CD4-positive, alpha-beta T cell treated with Interleukin-17A for 4 hours (primary cell): ENCODE measurements around the gene CYB5R2.
"Not testable (repeated sequence)": the region's sequence is repeated elsewhere in the genome, so short reads cannot be mapped to it uniquely, and the experiment has no call there.

ENCODE experiments used
- DNase-seq: peaks from one replicate; pipeline ENCODE4 v3.0.0-alpha.2; 2020; ENCODE audit warnings: mixed read lengths

The CYB5R2 gene

GRCh38 chr11:7668464-7668863, 4.8 kb downstream of the CYB5R2 start:
- no peak for DNase-seq

- DNase-seq: no peak
These were observed 5.8 kb downstream of the CYB5R2 start for GRCh38 chr11:7667460-7667859.

- DNase-seq: no peak
These were observed 6.9 kb downstream of the CYB5R2 start for GRCh38 chr11:7666292-7666866.

DNA sequence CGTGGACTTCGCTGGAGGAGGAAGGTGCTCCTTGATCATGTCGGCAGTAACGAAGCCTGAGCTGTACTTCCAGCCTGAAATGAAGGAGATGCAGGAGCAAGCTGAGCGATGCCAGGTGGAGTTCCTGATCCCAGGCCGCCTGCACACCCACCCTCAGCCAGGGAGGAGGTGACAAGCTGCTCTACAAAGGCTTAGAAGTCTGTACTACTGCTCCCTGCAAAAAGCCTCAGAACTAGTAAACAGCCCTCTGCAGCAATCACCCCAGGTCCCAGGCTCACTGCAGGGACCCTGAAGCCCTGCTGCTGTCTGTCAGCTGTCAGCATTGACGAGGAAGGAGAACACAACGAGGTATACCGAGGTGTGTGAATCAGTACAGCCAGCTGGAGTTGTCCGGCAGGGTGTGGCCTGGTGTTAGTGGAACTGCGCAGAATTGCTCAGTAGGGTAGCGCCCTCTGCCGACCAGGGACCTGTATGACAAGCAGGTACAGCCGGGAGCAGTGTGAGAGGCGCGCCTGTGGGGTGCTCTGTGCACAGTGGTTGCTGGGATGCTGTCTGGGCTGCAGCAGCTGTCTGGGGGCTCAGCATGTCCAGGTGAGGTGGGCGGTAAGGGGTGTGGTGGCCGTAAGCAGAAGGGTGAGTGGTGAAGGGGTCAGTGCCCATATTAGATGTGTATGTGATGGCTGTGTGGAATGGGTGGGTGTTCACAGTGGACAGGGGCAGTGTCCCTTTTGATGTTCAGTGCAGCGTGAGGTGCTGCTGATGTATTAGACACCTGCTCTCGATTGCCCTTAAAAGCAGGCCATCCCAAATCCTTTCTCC, 7.6 kb downstream of the CYB5R2 start:
- peak; percentile 79 for DNase-seq

GRCh38 chr11:7664867-7665266, 8.4 kb downstream of the CYB5R2 start:
- no peak for DNase-seq

- not testable (repeated sequence) for DNase-seq
These were observed 9.8 kb downstream of the CYB5R2 start for GRCh38 chr11:7663531-7663930.

- DNase-seq: peak; percentile 20
These were observed 15.8 kb downstream of the CYB5R2 start for GRCh38 chr11:7657306-7658025.

- DNase-seq: no peak
These were observed 16.6 kb downstream of the CYB5R2 start for GRCh38 chr11:7656704-7657103.

- no peak for DNase-seq
These were observed 17.8 kb downstream of the CYB5R2 start for GRCh38 chr11:7655253-7656217.

DNA sequence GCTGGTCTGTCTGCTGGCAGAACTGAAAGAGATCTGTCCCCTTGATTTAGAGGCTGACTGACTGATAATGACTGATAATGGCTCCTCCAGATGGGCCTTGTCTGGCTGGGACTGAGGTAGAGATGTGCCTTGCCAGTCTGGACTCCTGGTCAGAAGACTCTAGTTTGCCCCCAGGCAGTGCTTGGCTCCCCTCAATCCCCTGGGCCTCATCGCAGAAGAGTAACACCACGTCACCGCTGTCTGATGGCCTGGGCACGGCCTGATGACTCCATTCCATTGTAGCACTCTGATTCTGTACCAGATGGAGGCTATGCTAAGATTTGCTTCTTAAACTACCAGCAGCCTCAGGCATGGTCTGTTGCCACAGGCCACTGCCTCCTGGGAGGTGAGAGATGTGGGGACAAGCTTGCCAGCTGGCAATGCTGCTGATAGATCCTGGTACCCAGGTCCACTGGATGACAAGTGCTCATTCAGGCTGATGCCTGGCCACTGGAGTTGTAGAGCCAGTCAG, 19.1 kb downstream of the CYB5R2 start:
- no peak for DNase-seq

DNA sequence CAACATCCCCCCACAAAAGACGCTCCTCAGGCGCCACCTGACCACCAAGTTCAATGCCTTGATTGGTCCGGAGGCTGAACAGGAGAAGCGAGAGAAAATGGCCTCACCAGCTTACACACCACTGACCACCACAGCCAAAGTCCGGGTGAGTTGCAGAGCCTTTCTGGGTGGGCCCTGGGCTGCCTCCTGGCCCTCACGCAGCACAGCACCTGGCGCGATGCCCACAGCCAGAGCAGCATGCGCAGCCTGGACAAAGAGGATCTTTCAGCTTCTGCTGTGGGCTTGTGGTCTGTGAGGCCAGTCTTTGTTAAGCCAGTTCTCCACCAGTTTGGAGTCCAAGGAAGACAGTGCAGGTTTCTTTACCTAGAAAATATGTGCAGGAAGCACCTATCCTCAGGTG, 21.6 kb downstream of the CYB5R2 start:
- no peak for DNase-seq

GRCh38 chr11:7651140-7651551, 22.2 kb downstream of the CYB5R2 start:
- no peak for DNase-seq

GRCh38 chr11:7648264-7648663, 25.0 kb downstream of the CYB5R2 start:
- DNase-seq: no peak

GRCh38 chr11:7646866-7647265, 26.4 kb downstream of the CYB5R2 start:
- no peak for DNase-seq

DNA sequence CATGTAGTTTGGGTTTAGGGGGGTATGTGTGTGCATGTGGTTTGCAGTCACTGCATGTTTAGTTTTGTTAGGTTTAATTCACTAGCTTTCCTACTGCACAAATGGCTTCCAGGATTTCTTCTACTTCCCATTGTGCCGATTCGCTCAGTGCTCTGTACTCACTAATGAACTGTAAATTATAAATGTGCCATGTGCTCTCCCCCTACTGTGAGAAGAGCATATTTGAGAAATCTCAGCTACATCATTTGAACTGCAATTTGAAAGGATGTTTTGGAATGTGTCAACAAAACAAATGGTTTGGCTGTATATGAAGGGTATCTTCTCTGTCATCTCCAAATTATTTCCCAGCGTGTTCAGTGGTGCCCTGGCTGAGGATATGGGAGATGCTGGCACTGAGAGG, 28.1 kb downstream of the CYB5R2 start:
- DNase-seq: no peak

GRCh38 chr11:7643314-7643713, 30.0 kb downstream of the CYB5R2 start:
- no peak for DNase-seq

- no peak for DNase-seq
These were observed 30.6 kb downstream of the CYB5R2 start for GRCh38 chr11:7642747-7643146.

DNA sequence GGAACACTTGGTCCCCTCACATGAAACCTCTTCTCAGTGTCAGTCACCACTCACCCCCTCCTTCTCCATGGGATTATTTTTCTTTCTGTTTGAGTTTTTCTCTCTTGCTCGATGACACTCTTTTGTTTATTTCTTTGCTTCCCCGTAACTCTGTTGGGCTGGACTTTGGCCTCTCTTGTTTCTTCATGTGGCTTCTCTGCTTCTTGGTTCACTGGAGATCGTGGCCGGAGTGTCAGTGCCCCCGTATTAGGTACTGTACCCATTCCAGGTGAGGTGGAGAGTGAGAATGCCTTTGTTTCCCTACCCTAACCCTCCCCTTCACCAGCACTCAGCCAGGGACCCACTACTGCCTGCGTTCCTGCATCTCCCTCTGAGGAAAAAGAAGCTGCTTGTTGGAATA, 32.5 kb downstream of the CYB5R2 start:
- no peak for DNase-seq

DNA sequence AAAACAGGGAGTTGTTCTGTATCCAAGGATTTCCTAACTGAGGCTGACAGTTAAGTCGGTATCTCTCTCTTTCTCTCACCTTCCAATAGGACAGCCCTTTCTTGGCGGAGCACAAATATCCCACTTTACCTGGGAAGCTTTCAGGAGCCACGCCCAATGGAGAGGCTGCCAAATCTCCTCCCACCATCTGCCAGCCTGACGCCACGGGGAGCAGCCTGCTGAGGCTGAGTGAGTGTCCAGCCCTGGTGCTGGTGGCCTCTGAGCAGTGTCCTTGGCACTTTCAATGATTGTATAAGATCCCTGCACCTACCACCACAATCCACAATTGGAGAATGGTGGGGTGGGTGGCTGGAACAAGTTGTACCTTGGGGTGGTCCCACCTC, 33.7 kb downstream of the CYB5R2 start:
- DNase-seq: no peak

GRCh38 chr11:7638710-7639642, 34.3 kb downstream of the CYB5R2 start:
- DNase-seq: no peak

DNA sequence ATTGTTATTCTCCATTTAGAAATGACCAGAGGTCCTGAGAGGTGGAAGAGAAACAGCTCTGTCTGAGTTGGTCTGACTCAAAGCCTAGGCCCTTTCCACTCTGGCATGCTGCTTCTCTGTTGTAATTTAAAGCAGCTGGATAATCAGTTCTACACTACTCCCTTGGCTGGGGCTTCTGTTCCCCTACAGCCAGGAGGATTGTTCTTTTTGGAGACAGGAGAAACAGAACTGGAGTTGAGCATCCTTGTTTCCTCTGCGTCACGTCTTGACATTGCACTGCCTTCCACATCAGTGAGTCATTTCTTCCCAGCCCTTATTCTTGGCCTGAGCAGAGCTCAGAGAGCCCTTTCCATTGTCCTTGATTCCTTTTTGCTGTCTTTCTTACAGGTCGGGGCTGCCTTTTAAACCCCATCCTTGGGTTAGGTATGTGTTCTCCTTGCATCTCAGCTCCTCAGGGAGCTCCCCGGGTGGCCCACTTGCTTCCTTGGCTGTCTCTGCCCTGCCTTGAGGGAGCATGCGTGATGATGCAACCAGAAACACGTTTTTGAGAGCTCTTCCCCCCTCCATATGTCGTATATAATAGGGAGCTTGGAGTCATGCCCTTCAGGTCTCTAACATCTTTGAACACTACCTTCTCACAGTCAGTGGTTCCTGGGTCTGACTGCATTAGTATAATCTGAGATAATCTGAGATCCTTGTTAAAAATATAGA, 35.7 kb downstream of the CYB5R2 start:
- DNase-seq: no peak
